BE2C (cell line): ENCODE results near the gene ITGB1BP1. TPM values are rescaled to one million over a fixed set of nuclear protein-coding genes. Genes with fewer than 3 reads are reported as not detected.

Experiments used
- DNase-seq: peaks from one replicate; pipeline ENCODE4 v3.0.0-alpha.2; 2020
- H3K27me3 ChIP-seq: fragments of 250-450 bp; sonication (Bioruptor Pico); 2 replicates; pipeline ENCODE4 v1.5.1; 2020; ENCODE audit warnings: mild to moderate bottlenecking
- H3K36me3 ChIP-seq: fragments of 250-450 bp; sonication (Bioruptor Pico); 2 replicates; pipeline ENCODE4 v1.5.1; 2020; ENCODE audit warnings: mild to moderate bottlenecking
- H3K4me1 ChIP-seq: fragments of 250-450 bp; sonication (Bioruptor Pico); 2 replicates; pipeline ENCODE4 v1.5.1; 2020
- H3K4me3 ChIP-seq: 2 replicates; pipeline ENCODE4 v1.5.1; 2011; ENCODE audit warnings: low read depth, low read length
- H3K9me3 ChIP-seq: fragments of 250-450 bp; sonication (Bioruptor Pico); 2 replicates; pipeline ENCODE4 v1.5.1; 2020
- CTCF ChIP-seq: IDR thresholded peaks from 2 replicates; pipeline ENCODE4 v1.5.1; 2012; ENCODE audit warnings: mild to moderate bottlenecking, low read depth, low read length
- polyA plus RNA-seq: library from polyadenylated mRNA; unstranded; fragments of >200 nt; gene quantifications from one replicate; pipeline ENCODE4 v1.2.1, GENCODE V29; 2012; ENCODE audit warnings: low read depth, missing spikeins; ENCODE audit not compliant: insufficient read length, insufficient read depth

Gene ITGB1BP1
- 58.2 TPM for polyA plus RNA-seq

- Histone ChIP-seq H3K27me3 (no peaks in the 10 kb centered on the region), H3K9me3 (no peaks in the 10 kb centered on the region), H3K4me1 (no peaks in the 10 kb centered on the region; the same call in 1 of the 2 replicates), H3K4me3 (peak within 1 kb of the TSS; percentile 98), H3K36me3 (no peaks in the 10 kb centered on the region; the same call in none of the 2 replicates)
- TF ChIP-seq CTCF = no peak
- peak; percentile 99 for DNase-seq
These were observed at the start of gene ITGB1BP1, which contains the start of gene CPSF3 for GRCh38 chr2:9423100-9423921. Gene ITGB1BP1, minus strand, starts transcription at chr2:9423528. Its CDS starts 4,831 bp downstream, at chr2:9418697. Gene CPSF3, plus strand, starts transcription at chr2:9423654. Its CDS starts 120 bp downstream, at chr2:9423774.

DNA sequence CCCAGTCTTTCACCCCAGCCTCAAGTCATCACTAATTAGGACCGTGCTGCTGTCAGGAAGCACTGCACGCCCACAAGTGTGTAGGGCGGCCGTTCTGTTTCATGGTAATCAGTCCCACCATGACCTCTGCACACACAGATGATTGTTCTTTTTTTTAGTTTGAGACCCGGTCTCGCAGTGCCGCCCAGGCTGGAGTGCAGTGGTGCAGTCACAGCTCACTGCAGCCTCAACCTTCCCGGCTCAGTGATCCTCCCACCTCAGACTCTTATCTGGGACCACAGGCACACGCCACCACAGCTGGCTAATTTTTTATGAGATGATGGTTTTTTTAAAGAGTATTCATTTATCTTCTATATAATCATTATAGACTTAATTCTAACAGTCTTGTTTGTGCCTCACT, 49.2 kb upstream of the ITGB1BP1 start:
- TF ChIP-seq CTCF = no peak
- H3K4me3 ChIP-seq = no peak overlapping the region
- H3K9me3 ChIP-seq = no peaks in the 10 kb centered on the region
- no peaks in the 10 kb centered on the region; the same call in 1 of the 2 replicates for H3K4me1 ChIP-seq
- no peaks in the 10 kb centered on the region for H3K27me3 ChIP-seq
- DNase-seq = no peak
- peaks cover 27% of the 10 kb centered on the region for H3K36me3 ChIP-seq

DNA sequence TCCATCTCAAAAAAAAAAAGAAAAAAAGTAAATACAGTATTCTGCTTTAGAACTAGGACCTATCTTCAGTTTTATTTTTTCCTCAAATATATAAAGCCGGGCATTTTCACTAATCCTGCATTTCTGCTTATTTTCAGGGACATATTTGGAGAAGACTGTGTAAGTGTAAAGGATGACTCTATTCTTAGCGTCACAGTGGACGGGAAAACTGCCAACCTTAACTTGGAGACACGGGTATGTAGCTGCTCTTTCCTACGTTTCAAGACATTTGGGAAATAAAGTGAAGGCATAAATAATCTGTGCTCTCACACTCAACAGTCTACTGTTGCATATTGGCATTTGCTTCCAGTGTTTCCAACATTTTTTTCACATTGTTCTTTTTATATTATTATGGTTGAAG, 47.9 kb upstream of the ITGB1BP1 start:
- DNase-seq = no peak
- TF ChIP-seq CTCF = no peak
- Histone ChIP-seq H3K27me3 (no peaks in the 10 kb centered on the region), H3K9me3 (no peaks in the 10 kb centered on the region), H3K4me3 (no peak overlapping the region), H3K4me1 (no peaks in the 10 kb centered on the region; the same call in 1 of the 2 replicates), H3K36me3 (peaks cover 29% of the 10 kb centered on the region)

DNA sequence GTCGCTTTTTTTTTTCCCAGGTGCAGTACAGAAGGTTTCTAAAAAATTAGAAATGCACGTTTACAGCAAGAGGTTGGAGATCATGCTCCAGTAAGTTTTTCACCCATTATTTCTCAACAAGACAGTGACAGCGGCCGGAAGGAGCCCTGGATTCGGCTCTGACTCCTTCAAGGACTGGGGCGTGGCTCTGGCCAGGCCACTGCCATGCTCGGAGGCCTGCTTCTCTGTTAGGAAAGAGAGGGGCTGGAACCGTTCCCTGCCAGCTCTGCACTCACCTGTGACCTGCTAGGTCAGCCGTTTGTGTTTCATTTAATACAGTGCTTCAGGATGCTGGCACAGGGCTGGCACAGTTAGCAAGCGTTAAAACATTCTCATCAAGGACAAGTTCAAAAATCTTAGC, 44.4 kb upstream of the ITGB1BP1 start:
- no peaks in the 10 kb centered on the region for H3K9me3 ChIP-seq
- DNase-seq = no peak
- H3K4me1 ChIP-seq = no peaks in the 10 kb centered on the region
- H3K4me3 ChIP-seq = no peak overlapping the region
- peaks cover 33% of the 10 kb centered on the region for H3K36me3 ChIP-seq
- no peaks in the 10 kb centered on the region for H3K27me3 ChIP-seq
- TF ChIP-seq CTCF = no peak

DNA sequence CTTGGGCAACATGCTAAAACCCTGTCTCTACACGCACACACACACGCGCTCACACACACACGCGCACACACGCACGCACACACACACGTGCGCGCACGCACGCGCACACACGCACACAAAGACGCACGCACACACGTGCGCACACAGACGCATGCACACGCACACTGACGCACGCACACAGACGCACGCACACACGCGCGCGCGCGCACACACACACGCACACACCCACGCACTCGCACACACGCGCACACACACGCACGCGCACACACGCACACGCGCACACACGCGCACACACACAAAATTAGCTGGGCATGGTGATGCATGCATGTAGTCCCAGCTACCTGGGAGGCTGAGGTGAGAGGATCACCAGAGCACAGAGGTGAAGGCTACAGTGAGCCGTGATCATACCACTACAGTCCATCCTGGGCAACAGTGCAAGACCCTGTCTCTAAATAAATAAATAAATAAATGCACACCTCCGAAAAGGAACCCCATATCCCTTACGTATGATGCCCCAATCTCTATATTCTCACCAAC, 42.9 kb upstream of the ITGB1BP1 start:
- TF ChIP-seq CTCF = no peak
- H3K27me3 ChIP-seq = no peaks in the 10 kb centered on the region
- no peaks in the 10 kb centered on the region for H3K4me1 ChIP-seq
- H3K9me3 ChIP-seq = no peaks in the 10 kb centered on the region
- H3K36me3 ChIP-seq = peaks cover 32% of the 10 kb centered on the region
- no peak overlapping the region for H3K4me3 ChIP-seq
- no peak for DNase-seq

GRCh38 chr2:9465170-9465569, 41.8 kb upstream of the ITGB1BP1 start:
- no peak overlapping the region for H3K4me3 ChIP-seq
- peaks cover 26% of the 10 kb centered on the region for H3K36me3 ChIP-seq
- DNase-seq = no peak
- TF ChIP-seq CTCF = no peak
- no peaks in the 10 kb centered on the region for H3K4me1 ChIP-seq
- no peaks in the 10 kb centered on the region for H3K9me3 ChIP-seq
- no peaks in the 10 kb centered on the region for H3K27me3 ChIP-seq
